ENCODE results near the gene PLN. TPM values are rescaled to one million over a fixed set of nuclear protein-coding genes. Genes with fewer than 3 reads are reported as not detected.

Gene PLN
- polyA plus RNA-seq, 1 of the 3 experiments (the other 2 are of a cell fraction): not detected

GRCh38 chr6:118571121-118571520, 23.0 kb downstream of the PLN start (continued):
- TF ChIP-seq, protein P1, sequence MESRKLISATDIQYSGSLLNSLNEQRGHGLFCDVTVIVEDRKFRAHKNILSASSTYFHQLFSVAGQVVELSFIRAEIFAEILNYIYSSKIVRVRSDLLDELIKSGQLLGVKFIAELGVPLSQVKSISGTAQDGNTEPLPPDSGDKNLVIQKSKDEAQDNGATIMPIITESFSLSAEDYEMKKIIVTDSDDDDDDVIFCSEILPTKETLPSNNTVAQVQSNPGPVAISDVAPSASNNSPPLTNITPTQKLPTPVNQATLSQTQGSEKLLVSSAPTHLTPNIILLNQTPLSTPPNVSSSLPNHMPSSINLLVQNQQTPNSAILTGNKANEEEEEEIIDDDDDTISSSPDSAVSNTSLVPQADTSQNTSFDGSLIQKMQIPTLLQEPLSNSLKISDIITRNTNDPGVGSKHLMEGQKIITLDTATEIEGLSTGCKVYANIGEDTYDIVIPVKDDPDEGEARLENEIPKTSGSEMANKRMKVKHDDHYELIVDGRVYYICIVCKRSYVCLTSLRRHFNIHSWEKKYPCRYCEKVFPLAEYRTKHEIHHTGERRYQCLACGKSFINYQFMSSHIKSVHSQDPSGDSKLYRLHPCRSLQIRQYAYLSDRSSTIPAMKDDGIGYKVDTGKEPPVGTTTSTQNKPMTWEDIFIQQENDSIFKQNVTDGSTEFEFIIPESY (IDR thresholded peaks at IDR 0.05; ENCODE audit: borderline replicate concordance, low read depth): no peak
- TF ChIP-seq USF1 (IDR thresholded peaks at IDR 0.05; ENCODE audit: borderline replicate concordance, low read depth) (no peak), NFIC (IDR thresholded peaks at IDR 0.05; ENCODE audit: borderline replicate concordance) (no peak)

DNA sequence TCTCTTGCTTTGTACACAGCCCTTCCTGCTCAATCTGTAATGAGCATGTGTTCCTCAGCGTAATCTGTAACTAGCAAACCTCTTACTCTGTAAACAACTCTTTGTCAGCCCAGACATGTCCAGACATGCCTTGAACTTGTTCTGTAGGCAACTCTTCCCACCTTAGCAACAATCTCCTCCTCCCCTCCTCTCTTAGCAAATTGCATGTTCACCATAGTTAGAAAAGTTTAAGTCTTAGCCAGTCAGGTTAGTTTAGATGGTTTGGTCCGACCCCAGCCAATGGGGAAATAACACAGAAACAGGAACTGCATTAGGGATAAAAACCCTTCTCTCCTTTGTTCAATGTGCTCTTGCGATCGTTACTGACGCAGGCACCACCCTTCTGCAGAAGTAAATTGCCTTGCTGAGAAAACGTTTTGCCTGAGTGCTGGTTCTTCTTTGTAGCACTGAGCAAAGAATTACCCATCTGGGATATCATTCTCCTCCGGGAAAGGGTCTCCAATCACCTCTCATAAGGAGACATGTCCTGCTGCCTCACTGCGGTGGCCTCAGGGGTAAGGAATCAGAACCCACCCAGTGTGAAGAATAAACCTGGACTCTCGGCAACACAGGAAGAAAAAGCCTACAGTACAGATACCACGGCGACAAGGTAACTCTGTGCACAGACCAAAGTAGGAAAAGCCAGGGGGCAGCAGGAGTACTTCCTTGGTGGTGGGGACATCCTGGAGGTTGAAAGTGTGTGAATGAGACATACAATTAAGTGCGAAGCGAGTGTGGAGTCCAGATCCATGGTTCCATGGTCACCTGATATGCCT, 26.2 kb downstream of the PLN start:
- H3K27me3 ChIP-seq (ENCODE audit: insufficient read depth): no peaks in the 10 kb centered on the region
- H3K27ac ChIP-seq (ENCODE audit: low read depth in 2 of 2, low read length in 1 of 2): 0 out of 4 replicates have a peak overlapping the region, but pooled peaks of 1 of the 2 experiments have one; percentile 22
- TF ChIP-seq, protein P2, sequence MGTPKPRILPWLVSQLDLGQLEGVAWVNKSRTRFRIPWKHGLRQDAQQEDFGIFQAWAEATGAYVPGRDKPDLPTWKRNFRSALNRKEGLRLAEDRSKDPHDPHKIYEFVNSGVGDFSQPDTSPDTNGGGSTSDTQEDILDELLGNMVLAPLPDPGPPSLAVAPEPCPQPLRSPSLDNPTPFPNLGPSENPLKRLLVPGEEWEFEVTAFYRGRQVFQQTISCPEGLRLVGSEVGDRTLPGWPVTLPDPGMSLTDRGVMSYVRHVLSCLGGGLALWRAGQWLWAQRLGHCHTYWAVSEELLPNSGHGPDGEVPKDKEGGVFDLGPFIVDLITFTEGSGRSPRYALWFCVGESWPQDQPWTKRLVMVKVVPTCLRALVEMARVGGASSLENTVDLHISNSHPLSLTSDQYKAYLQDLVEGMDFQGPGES (IDR thresholded peaks at IDR 0.05; ENCODE audit: low read depth, low read length): no peak
- TF ChIP-seq, protein P1 (IDR thresholded peaks at IDR 0.05; ENCODE audit: borderline replicate concordance, low read depth): no peak
- TF ChIP-seq, protein P3, sequence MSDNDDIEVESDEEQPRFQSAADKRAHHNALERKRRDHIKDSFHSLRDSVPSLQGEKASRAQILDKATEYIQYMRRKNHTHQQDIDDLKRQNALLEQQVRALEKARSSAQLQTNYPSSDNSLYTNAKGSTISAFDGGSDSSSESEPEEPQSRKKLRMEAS (IDR thresholded peaks at IDR 0.05; ENCODE audit: low read depth): no peak
- TF ChIP-seq POLR2AphosphoS5 (IDR thresholded peaks at IDR 0.05; ENCODE audit: low read depth, low read length) (no peak), RAD21 (IDR thresholded peaks at IDR 0.05; ENCODE audit: low read length) (no peak), MEF2A (IDR thresholded peaks at IDR 0.05; ENCODE audit: borderline replicate concordance, low read depth) (no peak), USF1 (IDR thresholded peaks at IDR 0.05; ENCODE audit: borderline replicate concordance, low read depth) (no peak)
- CTCF ChIA-PET: interaction anchor here (3.2 kb wide), 1 partner anchor 9 kb away, joined by 13 read pairs; no protein-coding TSS in a partner anchor
- POLR2A ChIA-PET: no interaction called here
- no peak overlapping the region for H3K4me2 ChIP-seq
- peaks cover 7% of the 10 kb centered on the region; the same call in 1 of the 2 replicates for H3K79me2 ChIP-seq (ENCODE audit: insufficient read depth)
- H3K36me3 ChIP-seq (replicated peaks in 1 of 2; ENCODE audit: control insufficient read depth in 1 of 2, insufficient read depth in 2 of 2, low read length in 1 of 2): peaks cover 0 to 8% of the 10 kb centered on the region in 2 experiments
- H4K20me1 ChIP-seq (ENCODE audit: insufficient read depth): no peaks in the 10 kb centered on the region
- H3K9me3 ChIP-seq: peaks cover 22% of the 10 kb centered on the region
- WGBS (ENCODE audit: low lambda C conversion rate): 89% methylated on average over 13 of the region's 13 CpGs
- no peak for DNase-seq
- peaks cover 6% of the 10 kb centered on the region for H3F3A ChIP-seq (replicated peaks; ENCODE audit: insufficient read depth)
- H3K4me1 ChIP-seq (ENCODE audit: control insufficient read depth in 1 of 2, insufficient read depth in 2 of 2, low read depth in 1 of 2, low read length in 1 of 2): no peaks in the 10 kb centered on the region
- no peak overlapping the region for H2AFZ ChIP-seq (ENCODE audit: low read depth)
- no peak overlapping the region; a peak in 1 of 4 replicates for H3K4me3 ChIP-seq (ENCODE audit: low read depth in 2 of 2, low read length in 1 of 2)
- H3K9me2 ChIP-seq: no peaks in the 10 kb centered on the region
- no peak overlapping the region for H3K9ac ChIP-seq

Data from SK-N-SH (cell line).